NCI-H1930 (cell line): ENCODE data around the gene ITM2A.

Experiments
- DNase-seq, 2 experiments: peaks; one replicate each; lab custom pipeline; 2025; lab: John Stamatoyannopoulos, UW

The ITM2A gene

GRCh38 chrX:79366873-79367749 lies at the start of gene ITM2A:
Gene ITM2A (minus strand): TSS chrX:79367334. CDS start chrX:79367215, 119 bp downstream.
- DNase-seq: no peak

GRCh38 chrX:79415056-79415455 lies 47.9 kb upstream of the ITM2A start:
- no peak for DNase-seq

- DNase-seq: no peak
Observed at GRCh38 chrX:79413963-79414362, 46.8 kb upstream of the ITM2A start.

GRCh38 chrX:79412972-79413371 lies 45.8 kb upstream of the ITM2A start:
- no peak for DNase-seq

GRCh38 chrX:79412166-79412565 lies 45.0 kb upstream of the ITM2A start:
- DNase-seq: no peak

- no peak for DNase-seq
Observed at GRCh38 chrX:79409657-79410056, 42.5 kb upstream of the ITM2A start.

GRCh38 chrX:79408623-79409322 lies 41.6 kb upstream of the ITM2A start:
- no peak for DNase-seq

- DNase-seq: no peak
Observed at GRCh38 chrX:79400623-79401022, 33.5 kb upstream of the ITM2A start.

- no peak for DNase-seq
Observed at GRCh38 chrX:79375340-79375739, 8.2 kb upstream of the ITM2A start.

- DNase-seq: no peak
Observed at GRCh38 chrX:79371640-79372039, 4.5 kb upstream of the ITM2A start.

GRCh38 chrX:79371101-79371500 lies 4.0 kb upstream of the ITM2A start:
- no peak for DNase-seq

- DNase-seq: no peak
Observed at GRCh38 chrX:79369871-79370270, 2.7 kb upstream of the ITM2A start.

- no peak for DNase-seq
Observed at GRCh38 chrX:79368441-79368840, 1.3 kb upstream of the ITM2A start.

- no peak for DNase-seq
Observed at GRCh38 chrX:79367907-79368306, 773 bp upstream of the ITM2A start.

- DNase-seq: no peak
Observed at GRCh38 chrX:79366556-79366872, 620 bp downstream of the ITM2A start.

- no peak for DNase-seq
Observed at GRCh38 chrX:79365591-79365990, 1.5 kb downstream of the ITM2A start.

- DNase-seq: no peak
Observed at GRCh38 chrX:79364306-79364705, 2.8 kb downstream of the ITM2A start.

- no peak for DNase-seq
Observed at GRCh38 chrX:79361192-79361870, 5.8 kb downstream of the ITM2A start.

- no peak for DNase-seq
Observed at GRCh38 chrX:79336869-79337815, 30.0 kb downstream of the ITM2A start.

GRCh38 chrX:79330022-79330421 lies 37.1 kb downstream of the ITM2A start:
- DNase-seq: no peak

- DNase-seq: no peak
Observed at GRCh38 chrX:79325263-79325958, 41.7 kb downstream of the ITM2A start.
